Measurements from ENCODE around the gene PARD6G. TPM values are rescaled to one million over a fixed set of nuclear protein-coding genes. Genes with fewer than 3 reads are reported as not detected.

Gene PARD6G
- total and polyA plus RNA-seq, 2 donors: 4.7 to 13.6 TPM

- no peak for DNase-seq (ENCODE audit: low read depth in 6 of 9, low spot score in 9 of 9)
- Histone ChIP-seq H3K4me3 (ENCODE audit: low read length in 2 of 2) (no peak overlapping the region), H3K27ac (ENCODE audit: low read depth in 1 of 2, low read length in 1 of 2) (no peak overlapping the region), H3K36me3 (ENCODE audit: control insufficient read depth in 2 of 2, insufficient read depth in 2 of 2, low read length in 1 of 2) (peaks cover 18 to 27% of the 10 kb centered on the region in 2 donors), H3K4me1 (ENCODE audit: control insufficient read depth in 2 of 2, insufficient read depth in 2 of 2, low read length in 2 of 2) (no peaks in the 10 kb centered on the region), H3K27me3 (ENCODE audit: control insufficient read depth in 2 of 2, insufficient read depth in 1 of 2, low read length in 1 of 2) (no peaks in the 10 kb centered on the region), H3K9me3 (ENCODE audit: control insufficient read depth in 2 of 2, insufficient read depth in 1 of 2, low read length in 1 of 2) (no peaks in the 10 kb centered on the region)
- WGBS: 91% methylated on average over 3 of the region's 3 CpGs
Measured at GRCh38 chr18:80132180-80132812, 115.0 kb downstream of the PARD6G start.

- no peaks in the 10 kb centered on the region for H3K27me3 ChIP-seq (ENCODE audit: control insufficient read depth in 2 of 2, insufficient read depth in 1 of 2, low read length in 1 of 2)
- no peak overlapping the region for H3K4me3 ChIP-seq (ENCODE audit: low read length in 2 of 2)
- H3K27ac ChIP-seq (ENCODE audit: low read depth in 1 of 2, low read length in 1 of 2): no peak overlapping the region
- DNase-seq (ENCODE audit: low read depth in 6 of 9, low spot score in 9 of 9): no peak
- H3K9me3 ChIP-seq (ENCODE audit: control insufficient read depth in 2 of 2, insufficient read depth in 1 of 2, low read length in 1 of 2): no peaks in the 10 kb centered on the region
- peaks cover under 1 to 10% of the 10 kb centered on the region in 2 donors for H3K36me3 ChIP-seq (ENCODE audit: control insufficient read depth in 2 of 2, insufficient read depth in 2 of 2, low read length in 1 of 2)
- H3K4me1 ChIP-seq (ENCODE audit: control insufficient read depth in 2 of 2, insufficient read depth in 2 of 2, low read length in 2 of 2): no peaks in the 10 kb centered on the region
- 84% methylated on average over 5 of the region's 5 CpGs for WGBS
Measured at GRCh38 chr18:80130555-80130954, 116.8 kb downstream of the PARD6G start.

- Histone ChIP-seq H3K27ac (ENCODE audit: low read depth in 1 of 2, low read length in 1 of 2) (no peak overlapping the region), H3K36me3 (ENCODE audit: control insufficient read depth in 2 of 2, insufficient read depth in 2 of 2, low read length in 1 of 2) (peaks cover 0 to 10% of the 10 kb centered on the region in 2 donors), H3K9me3 (ENCODE audit: control insufficient read depth in 2 of 2, insufficient read depth in 1 of 2, low read length in 1 of 2) (no peaks in the 10 kb centered on the region), H3K27me3 (ENCODE audit: control insufficient read depth in 2 of 2, insufficient read depth in 1 of 2, low read length in 1 of 2) (no peaks in the 10 kb centered on the region), H3K4me3 (ENCODE audit: low read length in 2 of 2) (no peak overlapping the region), H3K4me1 (ENCODE audit: control insufficient read depth in 2 of 2, insufficient read depth in 2 of 2, low read length in 2 of 2) (no peaks in the 10 kb centered on the region)
- DNase-seq (ENCODE audit: low read depth in 6 of 9, low spot score in 9 of 9): no peak
- WGBS: 85% methylated on average over 7 of the region's 7 CpGs
Measured at GRCh38 chr18:80129672-80130367, 117.5 kb downstream of the PARD6G start.

- no peaks in the 10 kb centered on the region for H3K27me3 ChIP-seq (ENCODE audit: control insufficient read depth in 2 of 2, insufficient read depth in 1 of 2, low read length in 1 of 2)
- no peak for DNase-seq (ENCODE audit: low read depth in 6 of 9, low spot score in 9 of 9)
- no peak overlapping the region for H3K27ac ChIP-seq (ENCODE audit: low read depth in 1 of 2, low read length in 1 of 2)
Measured at GRCh38 chr18:80127635-80128034, 119.7 kb downstream of the PARD6G start.

DNA sequence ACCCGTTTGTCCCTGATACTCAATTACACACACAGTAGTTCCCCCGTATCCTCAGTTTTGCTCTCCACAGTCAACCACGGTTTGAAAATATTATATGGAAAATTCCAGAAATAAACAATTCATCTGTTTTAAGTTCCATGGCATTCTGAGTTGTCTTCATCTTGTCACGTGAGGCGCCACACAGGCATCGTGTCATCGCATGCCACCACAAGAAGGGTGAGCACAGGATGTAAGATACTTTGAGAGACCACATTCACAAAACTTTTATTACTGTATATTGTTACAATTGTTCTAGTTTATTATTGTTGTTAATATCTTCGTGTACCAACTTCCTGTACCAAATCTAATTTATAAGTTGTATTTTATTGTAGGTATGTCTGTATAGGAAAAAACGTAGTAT, 120.5 kb downstream of the PARD6G start:
- DNase-seq (ENCODE audit: low read depth in 6 of 9, low spot score in 9 of 9): no peak
- Histone ChIP-seq H3K36me3 (ENCODE audit: control insufficient read depth in 2 of 2, insufficient read depth in 2 of 2, low read length in 1 of 2) (no peaks in the 10 kb centered on the region), H3K27me3 (ENCODE audit: control insufficient read depth in 2 of 2, insufficient read depth in 1 of 2, low read length in 1 of 2) (no peaks in the 10 kb centered on the region), H3K27ac (ENCODE audit: low read depth in 1 of 2, low read length in 1 of 2) (no peak overlapping the region), H3K4me3 (ENCODE audit: low read length in 2 of 2) (no peak overlapping the region), H3K4me1 (ENCODE audit: control insufficient read depth in 2 of 2, insufficient read depth in 2 of 2, low read length in 2 of 2) (no peaks in the 10 kb centered on the region), H3K9me3 (ENCODE audit: control insufficient read depth in 2 of 2, insufficient read depth in 1 of 2, low read length in 1 of 2) (no peaks in the 10 kb centered on the region)
- 90% methylated on average over 9 of the region's 9 CpGs for WGBS

More at GRCh38 chr18:80127635-80128034, 119.7 kb downstream of the PARD6G start:
- no peaks in the 10 kb centered on the region for H3K9me3 ChIP-seq (ENCODE audit: control insufficient read depth in 2 of 2, insufficient read depth in 1 of 2, low read length in 1 of 2)
- no peaks in the 10 kb centered on the region for H3K36me3 ChIP-seq (ENCODE audit: control insufficient read depth in 2 of 2, insufficient read depth in 2 of 2, low read length in 1 of 2)
- no peak overlapping the region for H3K4me3 ChIP-seq (ENCODE audit: low read length in 2 of 2)
- no peaks in the 10 kb centered on the region for H3K4me1 ChIP-seq (ENCODE audit: control insufficient read depth in 2 of 2, insufficient read depth in 2 of 2, low read length in 2 of 2)
- WGBS: 98% methylated on average over 1 of the region's 1 CpG

DNA sequence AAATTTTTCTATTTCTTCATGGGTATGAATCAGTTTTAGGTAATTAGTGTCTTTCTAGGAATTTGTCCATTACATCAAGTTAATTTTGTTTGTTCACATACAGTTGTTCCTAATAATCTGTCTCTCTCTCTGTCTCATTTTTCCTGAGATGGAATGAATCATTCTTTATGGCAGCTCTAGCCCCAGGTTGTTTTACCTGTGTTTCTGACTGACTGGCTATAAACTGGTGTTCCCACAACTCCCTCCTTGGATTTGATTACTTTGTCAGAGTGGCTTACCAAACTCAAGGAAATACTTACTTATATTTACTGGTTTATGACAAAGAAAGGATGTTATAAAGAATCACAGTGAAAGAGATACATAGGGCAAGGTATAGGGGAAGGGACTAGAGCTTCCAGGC, 123.2 kb downstream of the PARD6G start:
- H3K27me3 ChIP-seq (ENCODE audit: control insufficient read depth in 2 of 2, insufficient read depth in 1 of 2, low read length in 1 of 2): no peaks in the 10 kb centered on the region
- H3K4me3 ChIP-seq (ENCODE audit: low read length in 2 of 2): no peak overlapping the region
- no peaks in the 10 kb centered on the region for H3K4me1 ChIP-seq (ENCODE audit: control insufficient read depth in 2 of 2, insufficient read depth in 2 of 2, low read length in 2 of 2)
- no peak for DNase-seq (ENCODE audit: low read depth in 6 of 9, low spot score in 9 of 9)
- no peak overlapping the region for H3K27ac ChIP-seq (ENCODE audit: low read depth in 1 of 2, low read length in 1 of 2)
- H3K9me3 ChIP-seq (ENCODE audit: control insufficient read depth in 2 of 2, insufficient read depth in 1 of 2, low read length in 1 of 2): no peaks in the 10 kb centered on the region
- peaks cover 6 to 7% of the 10 kb centered on the region in 2 donors for H3K36me3 ChIP-seq (ENCODE audit: control insufficient read depth in 2 of 2, insufficient read depth in 2 of 2, low read length in 1 of 2)

GRCh38 chr18:80120932-80121331, 126.4 kb downstream of the PARD6G start:
- peaks cover 7 to 15% of the 10 kb centered on the region in 2 donors for H3K36me3 ChIP-seq (ENCODE audit: control insufficient read depth in 2 of 2, insufficient read depth in 2 of 2, low read length in 1 of 2)
- H3K4me1 ChIP-seq (ENCODE audit: control insufficient read depth in 2 of 2, insufficient read depth in 2 of 2, low read length in 2 of 2): no peaks in the 10 kb centered on the region
- H3K27ac ChIP-seq (ENCODE audit: low read depth in 1 of 2, low read length in 1 of 2): no peak overlapping the region
- no peaks in the 10 kb centered on the region for H3K27me3 ChIP-seq (ENCODE audit: control insufficient read depth in 2 of 2, insufficient read depth in 1 of 2, low read length in 1 of 2)
- no peaks in the 10 kb centered on the region for H3K9me3 ChIP-seq (ENCODE audit: control insufficient read depth in 2 of 2, insufficient read depth in 1 of 2, low read length in 1 of 2)
- 79% methylated on average over 1 of the region's 1 CpG for WGBS
- DNase-seq (ENCODE audit: low read depth in 6 of 9, low spot score in 9 of 9): no peak
- H3K4me3 ChIP-seq (ENCODE audit: low read length in 2 of 2): no peak overlapping the region

DNA sequence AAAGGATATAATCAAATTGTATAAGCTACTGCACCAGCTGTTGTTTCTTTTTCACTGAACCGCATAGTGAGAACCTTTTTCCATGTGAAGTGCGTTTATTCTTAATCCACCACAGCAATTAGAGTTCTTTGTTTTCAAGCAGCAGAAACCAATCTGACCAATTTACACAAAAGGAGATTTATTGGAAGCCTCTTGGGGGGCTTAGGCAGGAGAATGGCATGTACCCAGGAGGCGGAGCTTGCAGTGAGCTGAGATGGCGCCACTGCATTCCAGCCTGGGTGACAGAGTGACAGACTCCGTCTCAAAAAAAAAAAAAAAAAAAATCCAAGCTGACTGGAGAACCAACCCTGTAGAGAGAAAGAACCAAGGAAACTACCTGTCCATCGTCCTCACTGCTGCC, 128.2 kb downstream of the PARD6G start:
- H3K9me3 ChIP-seq (ENCODE audit: control insufficient read depth in 2 of 2, insufficient read depth in 1 of 2, low read length in 1 of 2): no peaks in the 10 kb centered on the region
- H3K4me3 ChIP-seq (ENCODE audit: low read length in 2 of 2): no peak overlapping the region
- WGBS: 99% methylated on average over 6 of the region's 6 CpGs
- no peak for DNase-seq (ENCODE audit: low read depth in 6 of 9, low spot score in 9 of 9)
- no peaks in the 10 kb centered on the region for H3K27me3 ChIP-seq (ENCODE audit: control insufficient read depth in 2 of 2, insufficient read depth in 1 of 2, low read length in 1 of 2)
- peaks cover 7 to 15% of the 10 kb centered on the region in 2 donors for H3K36me3 ChIP-seq (ENCODE audit: control insufficient read depth in 2 of 2, insufficient read depth in 2 of 2, low read length in 1 of 2)
- no peaks in the 10 kb centered on the region for H3K4me1 ChIP-seq (ENCODE audit: control insufficient read depth in 2 of 2, insufficient read depth in 2 of 2, low read length in 2 of 2)
- no peak overlapping the region for H3K27ac ChIP-seq (ENCODE audit: low read depth in 1 of 2, low read length in 1 of 2)

- Histone ChIP-seq H3K4me3 (ENCODE audit: low read length in 2 of 2) (no peak overlapping the region), H3K36me3 (ENCODE audit: control insufficient read depth in 2 of 2, insufficient read depth in 2 of 2, low read length in 1 of 2) (peaks cover 7 to 15% of the 10 kb centered on the region in 2 donors), H3K4me1 (ENCODE audit: control insufficient read depth in 2 of 2, insufficient read depth in 2 of 2, low read length in 2 of 2) (peaks cover 6 to 8% of the 10 kb centered on the region in 2 donors), H3K9me3 (ENCODE audit: control insufficient read depth in 2 of 2, insufficient read depth in 1 of 2, low read length in 1 of 2) (no peaks in the 10 kb centered on the region), H3K27ac (ENCODE audit: low read depth in 1 of 2, low read length in 1 of 2) (no peak overlapping the region), H3K27me3 (ENCODE audit: control insufficient read depth in 2 of 2, insufficient read depth in 1 of 2, low read length in 1 of 2) (no peaks in the 10 kb centered on the region)
- over 99% methylated on average over 4 of the region's 4 CpGs for WGBS
- DNase-seq (ENCODE audit: low read depth in 6 of 9, low spot score in 9 of 9): no peak
Measured at GRCh38 chr18:80115035-80115434, 132.3 kb downstream of the PARD6G start.

Data from thymus (tissue), 11 donors.